ENCODE results near the gene KIAA1191.
A peak's percentile ranks its signal among the peaks of the same experiment; 100 is the strongest.

KIAA1191 gene

GRCh38 chr5:176391999-176392398 is 30.4 kb upstream of the KIAA1191 start:
- Mint-ChIP-seq H3K27me3 (ENCODE audit: low read depth) (no peaks in the 10 kb centered on the region), H3K9me3 (no peaks in the 10 kb centered on the region), H3K4me1 (peaks cover 28% of the 10 kb centered on the region), H3K27ac (peak overlapping the region in 2 of 3 experiments; percentile 38 to 66), H3K36me3 (ENCODE audit: low read depth) (peaks cover 9% of the 10 kb centered on the region), H3K4me3 (no peak overlapping the region)
- TF ChIP-seq CTCF (IDR thresholded peaks at IDR 0.05; ENCODE audit: unreplicated experiment in 3 of 3): no peak

GRCh38 chr5:176391479-176391878 is 29.9 kb upstream of the KIAA1191 start:
- H3K4me1 Mint-ChIP-seq: peaks cover 28% of the 10 kb centered on the region
- H3K9me3 Mint-ChIP-seq: no peaks in the 10 kb centered on the region
- TF ChIP-seq CTCF (IDR thresholded peaks at IDR 0.05; ENCODE audit: unreplicated experiment in 3 of 3): no peak
- H3K4me3 Mint-ChIP-seq: peak overlapping the region in 2 of 3 experiments; percentile 9 to 65
- H3K36me3 Mint-ChIP-seq (ENCODE audit: low read depth): peaks cover 9% of the 10 kb centered on the region
- H3K27ac Mint-ChIP-seq: peak overlapping the region in 2 of 3 experiments; percentile 38 to 66
- H3K27me3 Mint-ChIP-seq (ENCODE audit: low read depth): no peaks in the 10 kb centered on the region

GRCh38 chr5:176389135-176390123 is 27.9 kb upstream of the KIAA1191 start:
- Mint-ChIP-seq H3K4me3 (peak overlapping the region; percentile 96 to 98 (median 97)), H3K27me3 (ENCODE audit: low read depth) (no peaks in the 10 kb centered on the region), H3K9me3 (no peaks in the 10 kb centered on the region), H3K4me1 (peaks cover 19% of the 10 kb centered on the region), H3K27ac (peak overlapping the region; percentile 95 to 100 (median 99)), H3K36me3 (ENCODE audit: low read depth) (peaks cover 23% of the 10 kb centered on the region)
- TF ChIP-seq CTCF (IDR thresholded peaks at IDR 0.05; ENCODE audit: unreplicated experiment in 3 of 3): no peak

GRCh38 chr5:176388444-176389134 is 27.0 kb upstream of the KIAA1191 start, which contains the start of the genes HIGD2A and NOP16:
TSS of gene HIGD2A (plus strand) at chr5:176388751. CDS start at chr5:176388820, 69 bp downstream.
TSS of gene NOP16 (minus strand) at chr5:176388598. CDS start at chr5:176388539, 59 bp downstream.
- TF ChIP-seq CTCF (IDR thresholded peaks at IDR 0.05; ENCODE audit: unreplicated experiment in 3 of 3): no peak
- Mint-ChIP-seq H3K4me3 (peak within 1 kb of the TSS; percentile 96 to 98 (median 97)), H3K9me3 (no peaks in the 10 kb centered on the region), H3K36me3 (ENCODE audit: low read depth) (peaks cover 28% of the 10 kb centered on the region), H3K27me3 (ENCODE audit: low read depth) (no peaks in the 10 kb centered on the region), H3K27ac (peak within 1 kb of the TSS; percentile 95 to 100 (median 99)), H3K4me1 (peaks cover 19% of the 10 kb centered on the region)

GRCh38 chr5:176388003-176388443 is 26.5 kb upstream of the KIAA1191 start:
- peaks cover 19% of the 10 kb centered on the region for H3K4me1 Mint-ChIP-seq
- H3K27ac Mint-ChIP-seq: peak overlapping the region; percentile 95 to 100 (median 99)
- peaks cover 28% of the 10 kb centered on the region for H3K36me3 Mint-ChIP-seq (ENCODE audit: low read depth)
- peak overlapping the region; percentile 96 to 98 (median 97) for H3K4me3 Mint-ChIP-seq
- no peaks in the 10 kb centered on the region for H3K9me3 Mint-ChIP-seq
- no peaks in the 10 kb centered on the region for H3K27me3 Mint-ChIP-seq (ENCODE audit: low read depth)
- TF ChIP-seq CTCF (IDR thresholded peaks at IDR 0.05; ENCODE audit: unreplicated experiment in 3 of 3): no peak

All from nephron (organoid).